Esophagus squamous epithelium (tissue), 4 donors: ENCODE measurements around the gene APCDD1.

Source experiments
- CTCF ChIP-seq, 6 experiments: fragments of 450-650 bp in 4 of 6; fragments of 200-600 bp in 2 of 6; sonication (generic) in 2 of 6; IDR thresholded peaks; one replicate each; pipeline ENCODE4 v1.5.1; 2016 to 2019; ENCODE audit warnings: antibody characterized with exemption in 6 of 6, mild to moderate bottlenecking in 4 of 6, moderate library complexity in 4 of 6
- POLR2A ChIP-seq, 4 donors: fragments of 450-650 bp; IDR thresholded peaks; one replicate each; pipeline ENCODE4 v1.6.1; 2017; ENCODE audit warnings: antibody characterized with exemption in 4 of 4, mild to moderate bottlenecking in 4 of 4, moderate library complexity in 3 of 4

GRCh38 chr18:10405816-10406663 lies 48.4 kb upstream of the APCDD1 start:
- TF ChIP-seq CTCF (IDR thresholded peaks at IDR 0.05) (no peak), POLR2A (IDR thresholded peaks at IDR 0.05) (no peak)
